GM23248 (cell line): ENCODE data around the gene STMP1. TPM values are rescaled to one million over a fixed set of nuclear protein-coding genes. Genes with fewer than 3 reads are reported as not detected.
"Not testable (repeated sequence)": the region's sequence is repeated elsewhere in the genome, so short reads cannot be mapped to it uniquely, and the experiment has no call there.

ENCODE experiments used
- DNase-seq: peaks from one replicate; pipeline ENCODE4 v3.0.0-alpha.2; 2015
- H2AFZ ChIP-seq: fragments of 200-600 bp; sonication (generic); 2 replicates; pipeline ENCODE4 v1.6.1; 2016; ENCODE audit warnings: antibody characterized with exemption
- H3F3A ChIP-seq: fragments of 200-600 bp; sonication (generic); 2 replicates; pipeline ENCODE4 v1.6.1; 2016; ENCODE audit warnings: mild to moderate bottlenecking, antibody characterized with exemption, mixed run types; ENCODE audit not compliant: insufficient read depth
- H3K27ac ChIP-seq: fragments of 200-600 bp; sonication (generic); 2 replicates; pipeline ENCODE4 v1.5.1; 2016; ENCODE audit warnings: mild to moderate bottlenecking
- H3K27me3 ChIP-seq: fragments of 200-600 bp; sonication (generic); replicated peaks from 2 replicates; pipeline ENCODE4 v1.6.1; 2016; ENCODE audit warnings: mild to moderate bottlenecking; ENCODE audit not compliant: insufficient read depth
- H3K36me3 ChIP-seq: fragments of 200-600 bp; sonication (generic); 2 replicates; pipeline ENCODE4 v1.6.1; 2016; ENCODE audit warnings: low read depth, mild to moderate bottlenecking
- H3K4me1 ChIP-seq: fragments of 200-600 bp; sonication (generic); 2 replicates; pipeline ENCODE4 v1.6.1; 2016; ENCODE audit warnings: mild to moderate bottlenecking; ENCODE audit not compliant: insufficient read depth
- H3K4me2 ChIP-seq: fragments of 200-600 bp; sonication (generic); one replicate; pipeline ENCODE4 v1.6.1; 2016; ENCODE audit warnings: mild to moderate bottlenecking; ENCODE audit not compliant: unreplicated experiment
- H3K4me3 ChIP-seq: fragments of 200-600 bp; sonication (generic); 2 replicates; pipeline ENCODE4 v1.5.1; 2016; ENCODE audit warnings: mild to moderate bottlenecking
- H3K79me2 ChIP-seq: fragments of 200-600 bp; sonication (generic); 2 replicates; pipeline ENCODE4 v1.6.1; 2016; ENCODE audit warnings: mild to moderate bottlenecking; ENCODE audit not compliant: insufficient read depth
- H3K9ac ChIP-seq: fragments of 200-600 bp; sonication (generic); 2 replicates; pipeline ENCODE4 v1.6.1; 2016; ENCODE audit warnings: mild to moderate bottlenecking
- H3K9me2 ChIP-seq: fragments of 200-600 bp; sonication (generic); 2 replicates; pipeline ENCODE4 v1.6.1; 2016; ENCODE audit warnings: mixed run types, mild to moderate bottlenecking, moderate library complexity; ENCODE audit not compliant: insufficient read depth
- H3K9me3 ChIP-seq: fragments of 200-600 bp; sonication (generic); one replicate; pipeline ENCODE4 v1.6.1; 2017; ENCODE audit warnings: low read depth
- H4K20me1 ChIP-seq: fragments of 200-600 bp; sonication (generic); 2 replicates; pipeline ENCODE4 v1.6.0; 2016; ENCODE audit not compliant: insufficient read depth
- EZH2 ChIP-seq: fragments of 200-600 bp; sonication (generic); IDR thresholded peaks from 2 replicates; pipeline ENCODE4 v1.6.1; 2018; ENCODE audit warnings: antibody characterized with exemption, mild to moderate bottlenecking; ENCODE audit not compliant: insufficient read depth, poor library complexity, severe bottlenecking
- EZH2phosphoT487 ChIP-seq: fragments of 200-600 bp; sonication (generic); IDR thresholded peaks from 2 replicates; pipeline ENCODE4 v1.6.1; 2018; ENCODE audit warnings: antibody characterized with exemption, moderate library complexity, mild to moderate bottlenecking, low read depth; ENCODE audit not compliant: insufficient read depth
- WGBS, 2 experiments: methylation state at CpG; one replicate each; pipeline ENCODE4 v1.1.6; 2015 to 2017; ENCODE audit warnings: low lambda C conversion rate in 2 of 2, low coverage in 1 of 2; ENCODE audit errors: missing lambda C conversion rate in 2 of 2; 5-methylcytosine and 5-hydroxymethylcytosine counted together
- in situ Hi-C: fragments of 300-500 bp; cut with MboI; formaldehyde crosslinking; loops from 2 replicates; pipeline ENCODE4 v1.15.0; 2020
- polyA plus RNA-seq: library from polyadenylated mRNA; unstranded; fragments of >200 nt; fragmentation: Nextera tagmentation; extraction: Ambion mirVana; gene quantifications from 2 replicates; pipeline ENCODE4 v1.2.1, GENCODE V29; 2016
- total RNA-seq: library from RNA; depleted of rRNA; stranded (reverse); fragments of >200 nt; shearing (Covaris generic); gene quantifications from 2 replicates; pipeline ENCODE4 v1.2.3, GENCODE V29; 2014

Gene STMP1
- total and polyA plus RNA-seq, 2 experiments from 2014 or later: 16.9 to 97.0 TPM

- Histone ChIP-seq H3F3A (peaks cover 11% of the 10 kb centered on the region; the same call in 1 of the 2 replicates), H3K4me1 (peaks cover 11% of the 10 kb centered on the region), H3K9me2 (no peaks in the 10 kb centered on the region), H3K79me2 (no peaks in the 10 kb centered on the region), H4K20me1 (no peaks in the 10 kb centered on the region), H3K9me3 (no peaks in the 10 kb centered on the region), H3K4me2 (peak overlapping the region; percentile 39), H3K27me3 (no peaks in the 10 kb centered on the region), H3K36me3 (peaks cover 20% of the 10 kb centered on the region), H3K27ac (0 out of 2 replicates have a peak overlapping the region, but pooled peaks have one; percentile 8), H3K9ac (peak overlapping the region; percentile 46), H2AFZ (0 out of 2 replicates have a peak overlapping the region, but pooled peaks have one; percentile 19), H3K4me3 (peak overlapping the region; percentile 27; the same call in 1 of the 2 replicates)
- 63 to 79% methylated on average over 1 of the region's 1 CpG for WGBS, 2 experiments
- DNase-seq: peak; percentile 91
- in situ Hi-C loops: no loop called here
- TF ChIP-seq EZH2 (no peak), EZH2phosphoT487 (no peak)
Observed at GRCh38 chr7:135620980-135621850, 41.1 kb upstream of the STMP1 start.

- DNase-seq: no peak
- Histone ChIP-seq H4K20me1 (no peaks in the 10 kb centered on the region), H3K4me3 (no peak overlapping the region), H3F3A (no peaks in the 10 kb centered on the region), H3K9ac (no peak overlapping the region), H3K79me2 (no peaks in the 10 kb centered on the region), H3K27me3 (no peaks in the 10 kb centered on the region), H3K4me2 (no peak overlapping the region), H3K36me3 (peaks cover 20% of the 10 kb centered on the region), H3K27ac (no peak overlapping the region), H2AFZ (no peak overlapping the region), H3K4me1 (no peaks in the 10 kb centered on the region), H3K9me3 (no peaks in the 10 kb centered on the region), H3K9me2 (no peaks in the 10 kb centered on the region)
- no peak for TF ChIP-seq EZH2phosphoT487
- no peak for TF ChIP-seq EZH2
- in situ Hi-C loops: no loop called here
- 98 to 99% methylated on average over 7 of the region's 7 CpGs for WGBS, 2 experiments
Observed at GRCh38 chr7:135634191-135634878, 28.0 kb upstream of the STMP1 start.

- H3K4me2 ChIP-seq, H3K4me3 ChIP-seq, H3K27me3 ChIP-seq, H4K20me1 ChIP-seq, DNase-seq, H2AFZ ChIP-seq, H3K9ac ChIP-seq, H3K9me3 ChIP-seq, H3K27ac ChIP-seq, H3F3A ChIP-seq, H3K9me2 ChIP-seq, H3K79me2 ChIP-seq, H3K4me1 ChIP-seq: not testable (repeated sequence)
- peaks cover 15% of the 10 kb centered on the region for H3K36me3 ChIP-seq
- in situ Hi-C loops: loop anchor here (10.0 kb wide), 1 partner anchor 365 kb away; no protein-coding TSS in a partner anchor
Observed at GRCh38 chr7:135639690-135640089, 22.6 kb upstream of the STMP1 start.

GRCh38 chr7:135644154-135644553 is 18.2 kb upstream of the STMP1 start:
- H3K79me2 ChIP-seq: no peaks in the 10 kb centered on the region
- no peak overlapping the region for H3K27ac ChIP-seq
- in situ Hi-C loops: loop anchor here (10.0 kb wide), 1 partner anchor 369 kb away; no protein-coding TSS in a partner anchor
- H2AFZ ChIP-seq: no peak overlapping the region
- peaks cover 28% of the 10 kb centered on the region for H3K36me3 ChIP-seq
- no peak overlapping the region for H3K4me3 ChIP-seq
- no peaks in the 10 kb centered on the region for H3F3A ChIP-seq
- H4K20me1 ChIP-seq: no peaks in the 10 kb centered on the region
- no peaks in the 10 kb centered on the region for H3K9me3 ChIP-seq
- H3K9me2 ChIP-seq: no peaks in the 10 kb centered on the region
- no peak overlapping the region for H3K4me2 ChIP-seq
- H3K9ac ChIP-seq: no peak overlapping the region
- 96 to 98% methylated on average over 3 of the region's 3 CpGs for WGBS, 2 experiments
- TF ChIP-seq EZH2phosphoT487 (no peak), EZH2 (no peak)
- no peaks in the 10 kb centered on the region for H3K4me1 ChIP-seq
- DNase-seq: no peak
- no peaks in the 10 kb centered on the region for H3K27me3 ChIP-seq
